K562 (cell line): ENCODE measurements around the gene CCDC187. TPM values are rescaled to one million over a fixed set of nuclear protein-coding genes. Genes with fewer than 3 reads are reported as not detected.

ENCODE experiments used
- BACH1 ChIP-seq: fragments of 200-800 bp; sonication (Bioruptor generic); IDR thresholded peaks from 2 replicates; pipeline ENCODE4 v1.6.1; 2016; ENCODE audit warnings: missing genetic modification characterization, missing compliant biosample characterization
- GABPB1 ChIP-seq: sonication (generic); formaldehyde crosslinking; IDR thresholded peaks from 2 replicates; pipeline ENCODE4 v1.8.0; 2022; ENCODE audit warnings: mild to moderate bottlenecking, missing genetic modification reagents
- KDM5B ChIP-seq: fragments of 200-600 bp; sonication (generic); IDR thresholded peaks from 2 replicates; pipeline ENCODE4 v1.6.1; 2012; ENCODE audit warnings: low read depth, mild to moderate bottlenecking, moderate library complexity, low read length, control low read depth, inconsistent platforms; ENCODE audit not compliant: insufficient replicate concordance
- MAZ ChIP-seq, 2 experiments: fragments of 450-650 bp in 1 of 2; sonication (generic) in 1 of 2; formaldehyde crosslinking; IDR thresholded peaks in 1 of 2; conservative IDR thresholded peaks in 1 of 2; 2 replicates each; pipeline versions ENCODE4 v1.4.0 to v1.5.0; 2020; ENCODE audit warnings: mild to moderate bottlenecking in 1 of 2, missing genetic modification reagents in 1 of 2
- MEF2A ChIP-seq: IDR thresholded peaks from 2 replicates; pipeline ENCODE4 v1.6.1; 2011; ENCODE audit warnings: low read depth, mild to moderate bottlenecking, low read length, moderate library complexity; ENCODE audit not compliant: control insufficient read depth
- POLR2AphosphoS5 ChIP-seq: IDR thresholded peaks from 2 replicates; pipeline ENCODE4 v1.6.1; 2011; ENCODE audit warnings: mild to moderate bottlenecking, low read depth, low read length, moderate library complexity; ENCODE audit not compliant: control insufficient read depth, insufficient read depth
- RBM14 ChIP-seq: fragments of 200-400 bp; formaldehyde crosslinking; IDR thresholded peaks from 2 replicates; pipeline ENCODE4 v1.6.1; 2018; ENCODE audit warnings: low read depth, mild to moderate bottlenecking, low read length, moderate library complexity, borderline replicate concordance; ENCODE audit not compliant: insufficient read depth
- RNF2 ChIP-seq: sonication (generic); IDR thresholded peaks from 2 replicates; pipeline ENCODE4 v1.6.1; 2016
- TARDBP ChIP-seq: fragments of 450-650 bp; IDR thresholded peaks from 2 replicates; pipeline ENCODE4 v1.6.1; 2016
- polyA plus RNA-seq, 8 experiments: library from polyadenylated mRNA; depleted of rRNA in 4 of 8; stranded (reverse) in 5 of 8; unstranded in 3 of 8; fragments of >200 nt; fragmentation: Nextera tagmentation in 2 of 8; fragmentation: Illumina TruSeq in 1 of 8; extraction: Ambion mirVana in 2 of 8; extraction: Trizol in 1 of 8; gene quantifications; 2 replicates each; pipeline versions ENCODE4 v1.2.1 to v1.2.3, GENCODE V29; 2011 to 2014; ENCODE audit warnings: inconsistent platforms in 1 of 8, missing spikeins in 1 of 8
- total RNA-seq, 7 experiments: library from RNA; depleted of rRNA in 6 of 7; stranded (reverse); fragments of >200 nt in 6 of 7; fragmentation: Illumina TruSeq in 2 of 7; extraction: Trizol in 2 of 7; gene quantifications; 2 replicates each; pipeline versions ENCODE4 v1.2.1 to v1.2.3, GENCODE V29; 2011 to 2021; ENCODE audit warnings: low replicate concordance in 1 of 7
- TF ChIP-seq, protein P1 (sequence below): fragments of 450-650 bp; IDR thresholded peaks from 2 replicates; pipeline ENCODE4 v1.6.1; 2018; ENCODE audit not compliant: partially characterized antibody
- TF ChIP-seq, protein P2 (sequence below): fragments of 250-450 bp; sonication (Bioruptor Pico); IDR thresholded peaks from 2 replicates; pipeline ENCODE4 v1.8.0; 2022; ENCODE audit warnings: inconsistent platforms, mild to moderate bottlenecking, moderate library complexity, borderline replicate concordance
- TF ChIP-seq, protein P3 (sequence below): sonication (generic); IDR thresholded peaks from 2 replicates; pipeline ENCODE4 v1.6.1; 2016
- TF ChIP-seq, protein P4 (sequence below): conservative IDR thresholded peaks from 2 replicates; pipeline ENCODE4 v1.6.1; 2011; ENCODE audit warnings: low read depth, mild to moderate bottlenecking, low read length; ENCODE audit not compliant: control insufficient read depth
- TF ChIP-seq, protein P5 (sequence below): fragments of 250-450 bp; sonication (Bioruptor Pico); IDR thresholded peaks from 2 replicates; pipeline ENCODE4 v1.8.0; 2022; ENCODE audit warnings: moderate library complexity, mild to moderate bottlenecking, inconsistent platforms

CCDC187 gene
- total and polyA plus RNA-seq, 9 of the 15 experiments (the other 6 are each of a cell fraction or from before 2014, with no cell fraction given) = not detected

DNA sequence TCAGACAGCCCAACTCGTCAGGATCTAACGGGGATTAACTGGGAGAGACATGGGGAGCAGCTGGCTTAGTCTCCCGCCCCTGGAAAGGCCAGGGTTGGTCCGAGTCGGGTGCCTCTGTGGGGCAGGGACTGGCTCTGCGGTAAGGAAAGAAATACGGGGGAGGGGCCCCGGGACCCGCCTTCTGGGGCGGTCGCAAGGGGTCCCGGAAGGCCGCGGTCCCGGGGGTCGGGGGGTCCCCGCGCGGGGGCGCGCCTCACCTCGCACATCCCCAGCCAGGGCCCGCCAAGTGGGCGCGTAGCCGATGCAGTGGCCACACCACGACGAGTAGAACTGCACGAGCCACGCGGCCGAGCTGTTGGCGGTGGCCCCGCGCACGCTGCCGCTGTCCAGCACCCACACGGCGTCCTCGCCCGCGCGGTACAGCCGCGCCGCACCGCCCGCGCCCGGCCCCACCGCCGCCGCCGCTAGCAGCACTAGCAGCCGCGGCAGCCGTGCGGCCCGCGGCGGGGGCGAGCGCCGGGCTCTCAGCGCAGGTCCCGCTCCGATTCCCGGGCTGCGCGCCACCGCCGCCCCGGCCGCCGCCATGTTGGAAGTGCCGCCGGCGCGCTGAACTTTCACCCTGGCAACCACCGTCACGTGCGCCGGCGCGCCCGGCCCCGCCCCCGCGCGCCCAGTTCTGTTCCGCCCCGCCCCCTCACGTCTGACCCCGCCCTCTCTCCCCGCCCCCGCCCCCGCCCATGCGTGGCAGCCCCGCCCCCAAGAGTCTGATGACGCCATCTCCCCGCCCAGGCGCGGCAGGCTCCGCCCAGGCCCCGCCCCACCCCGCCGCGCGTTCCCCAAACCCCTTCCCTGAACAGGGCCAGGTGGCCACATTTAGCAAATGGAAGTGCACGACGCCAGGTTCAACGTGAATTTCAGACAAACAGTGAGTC is 58.4 kb downstream of the CCDC187 start, which contains the start of gene QSOX2 (continued):
- TF ChIP-seq, protein P1, sequence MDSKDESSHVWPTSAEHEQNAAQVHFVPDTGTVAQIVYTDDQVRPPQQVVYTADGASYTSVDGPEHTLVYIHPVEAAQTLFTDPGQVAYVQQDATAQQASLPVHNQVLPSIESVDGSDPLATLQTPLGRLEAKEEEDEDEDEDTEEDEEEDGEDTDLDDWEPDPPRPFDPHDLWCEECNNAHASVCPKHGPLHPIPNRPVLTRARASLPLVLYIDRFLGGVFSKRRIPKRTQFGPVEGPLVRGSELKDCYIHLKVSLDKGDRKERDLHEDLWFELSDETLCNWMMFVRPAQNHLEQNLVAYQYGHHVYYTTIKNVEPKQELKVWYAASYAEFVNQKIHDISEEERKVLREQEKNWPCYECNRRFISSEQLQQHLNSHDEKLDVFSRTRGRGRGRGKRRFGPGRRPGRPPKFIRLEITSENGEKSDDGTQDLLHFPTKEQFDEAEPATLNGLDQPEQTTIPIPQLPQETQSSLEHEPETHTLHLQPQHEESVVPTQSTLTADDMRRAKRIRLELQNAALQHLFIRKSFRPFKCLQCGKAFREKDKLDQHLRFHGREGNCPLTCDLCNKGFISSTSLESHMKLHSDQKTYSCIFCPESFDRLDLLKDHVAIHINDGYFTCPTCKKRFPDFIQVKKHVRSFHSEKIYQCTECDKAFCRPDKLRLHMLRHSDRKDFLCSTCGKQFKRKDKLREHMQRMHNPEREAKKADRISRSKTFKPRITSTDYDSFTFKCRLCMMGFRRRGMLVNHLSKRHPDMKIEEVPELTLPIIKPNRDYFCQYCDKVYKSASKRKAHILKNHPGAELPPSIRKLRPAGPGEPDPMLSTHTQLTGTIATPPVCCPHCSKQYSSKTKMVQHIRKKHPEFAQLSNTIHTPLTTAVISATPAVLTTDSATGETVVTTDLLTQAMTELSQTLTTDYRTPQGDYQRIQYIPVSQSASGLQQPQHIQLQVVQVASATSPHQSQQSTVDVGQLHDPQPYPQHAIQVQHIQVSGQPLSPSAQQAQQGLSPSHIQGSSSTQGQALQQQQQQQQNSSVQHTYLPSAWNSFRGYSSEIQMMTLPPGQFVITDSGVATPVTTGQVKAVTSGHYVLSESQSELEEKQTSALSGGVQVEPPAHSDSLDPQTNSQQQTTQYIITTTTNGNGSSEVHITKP = no peak
- TF ChIP-seq MEF2A (no peak), POLR2AphosphoS5 (peak; percentile 24; the same call in 1 of the 2 replicates), TARDBP (peak; percentile 41; the same call in 1 of the 2 replicates), KDM5B (peak; percentile 43), MAZ (CRISPR knock-in tag; conservative IDR thresholded peaks at IDR 0.05 in 1 of 2, IDR thresholded peaks at IDR 0.05 in 1 of 2) (peak in 1 of 2 experiments; percentile 47; a peak in 1 of 4 replicates), RNF2 (peak; percentile 28; the same call in 1 of the 2 replicates), BACH1 (tag) (no peak), RBM14 (no peak), GABPB1 (CRISPR knock-in tag) (peak; percentile 62)
- TF ChIP-seq, protein P2, sequence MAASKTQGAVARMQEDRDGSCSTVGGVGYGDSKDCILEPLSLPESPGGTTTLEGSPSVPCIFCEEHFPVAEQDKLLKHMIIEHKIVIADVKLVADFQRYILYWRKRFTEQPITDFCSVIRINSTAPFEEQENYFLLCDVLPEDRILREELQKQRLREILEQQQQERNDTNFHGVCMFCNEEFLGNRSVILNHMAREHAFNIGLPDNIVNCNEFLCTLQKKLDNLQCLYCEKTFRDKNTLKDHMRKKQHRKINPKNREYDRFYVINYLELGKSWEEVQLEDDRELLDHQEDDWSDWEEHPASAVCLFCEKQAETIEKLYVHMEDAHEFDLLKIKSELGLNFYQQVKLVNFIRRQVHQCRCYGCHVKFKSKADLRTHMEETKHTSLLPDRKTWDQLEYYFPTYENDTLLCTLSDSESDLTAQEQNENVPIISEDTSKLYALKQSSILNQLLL (CRISPR knock-in tag) = no peak
- TF ChIP-seq, protein P3, sequence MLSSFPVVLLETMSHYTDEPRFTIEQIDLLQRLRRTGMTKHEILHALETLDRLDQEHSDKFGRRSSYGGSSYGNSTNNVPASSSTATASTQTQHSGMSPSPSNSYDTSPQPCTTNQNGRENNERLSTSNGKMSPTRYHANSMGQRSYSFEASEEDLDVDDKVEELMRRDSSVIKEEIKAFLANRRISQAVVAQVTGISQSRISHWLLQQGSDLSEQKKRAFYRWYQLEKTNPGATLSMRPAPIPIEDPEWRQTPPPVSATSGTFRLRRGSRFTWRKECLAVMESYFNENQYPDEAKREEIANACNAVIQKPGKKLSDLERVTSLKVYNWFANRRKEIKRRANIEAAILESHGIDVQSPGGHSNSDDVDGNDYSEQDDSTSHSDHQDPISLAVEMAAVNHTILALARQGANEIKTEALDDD = no peak; the same call in 1 of the 2 replicates
- TF ChIP-seq, protein P4, sequence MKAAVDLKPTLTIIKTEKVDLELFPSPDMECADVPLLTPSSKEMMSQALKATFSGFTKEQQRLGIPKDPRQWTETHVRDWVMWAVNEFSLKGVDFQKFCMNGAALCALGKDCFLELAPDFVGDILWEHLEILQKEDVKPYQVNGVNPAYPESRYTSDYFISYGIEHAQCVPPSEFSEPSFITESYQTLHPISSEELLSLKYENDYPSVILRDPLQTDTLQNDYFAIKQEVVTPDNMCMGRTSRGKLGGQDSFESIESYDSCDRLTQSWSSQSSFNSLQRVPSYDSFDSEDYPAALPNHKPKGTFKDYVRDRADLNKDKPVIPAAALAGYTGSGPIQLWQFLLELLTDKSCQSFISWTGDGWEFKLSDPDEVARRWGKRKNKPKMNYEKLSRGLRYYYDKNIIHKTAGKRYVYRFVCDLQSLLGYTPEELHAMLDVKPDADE = peak; percentile 95
- TF ChIP-seq, protein P5, sequence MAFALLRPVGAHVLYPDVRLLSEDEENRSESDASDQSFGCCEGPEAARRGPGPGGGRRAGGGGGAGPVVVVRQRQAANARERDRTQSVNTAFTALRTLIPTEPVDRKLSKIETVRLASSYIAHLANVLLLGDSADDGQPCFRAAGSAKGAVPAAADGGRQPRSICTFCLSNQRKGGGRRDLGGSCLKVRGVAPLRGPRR (CRISPR knock-in tag) = no peak
